Right ventricle myocardium inferior (tissue), 1 donor: ENCODE measurements around the gene GRID1. TPM values are rescaled to one million over a fixed set of nuclear protein-coding genes. Genes with fewer than 3 reads are reported as not detected.

Experiments used
- ATAC-seq: fragments of 200-7000 bp; cut with Tn5 transposase; one replicate; pipeline ENCODE4 v1.9.1; 2020; ENCODE audit warnings: mild to moderate bottlenecking, moderate library complexity
- DNase-seq: peaks from one replicate; pipeline ENCODE4 v3.0.0; 2021; ENCODE audit errors: missing footprints
- intact Hi-C: fragments of 100-400 bp; cut with DNase I; formaldehyde crosslinking; loops from one replicate; pipeline ENCODE4 v1.11.0; 2022
- total RNA-seq: library from RNA; stranded (reverse); fragmentation: NEBNext Ultra II Directional; extraction: Animal tissue kit (Norgen Biotek cat#: 25700); gene quantifications from one replicate; pipeline ENCODE4 v1.2.1, GENCODE V29; 2021
- donor health status: DM: no; HTN: yes; CAD: no; lungs with severe emphysema.

The GRID1 gene
- total RNA-seq, 1 donor from 2014 or later = 1.3 TPM

DNA sequence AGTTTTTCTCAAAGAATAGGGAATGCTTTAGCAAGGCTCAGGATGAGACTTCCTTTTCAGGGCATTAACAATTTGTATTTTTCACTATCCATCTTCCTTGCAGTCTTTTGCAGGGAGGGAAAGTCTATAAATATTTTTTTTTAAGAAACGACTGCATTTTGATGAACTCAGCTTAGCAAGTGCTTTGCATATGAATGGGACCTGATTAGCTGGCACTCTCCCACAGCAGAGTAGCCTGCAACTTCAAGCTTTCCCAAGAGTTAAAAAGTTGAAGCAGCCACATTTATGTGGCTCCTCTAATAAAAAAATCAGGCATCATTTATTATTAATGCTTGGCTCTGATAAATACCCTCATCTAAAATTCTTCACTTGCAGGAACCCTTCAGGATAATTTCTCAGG lies 134.0 kb downstream of the GRID1 start:
- DNase-seq (no peak), ATAC-seq (no peak)
- intact Hi-C loops = no loop called here

- no peak for DNase-seq
- no peak for ATAC-seq
- intact Hi-C loops = no loop called here
These were observed 134.6 kb downstream of the GRID1 start for GRCh38 chr10:86231796-86232560.

DNA sequence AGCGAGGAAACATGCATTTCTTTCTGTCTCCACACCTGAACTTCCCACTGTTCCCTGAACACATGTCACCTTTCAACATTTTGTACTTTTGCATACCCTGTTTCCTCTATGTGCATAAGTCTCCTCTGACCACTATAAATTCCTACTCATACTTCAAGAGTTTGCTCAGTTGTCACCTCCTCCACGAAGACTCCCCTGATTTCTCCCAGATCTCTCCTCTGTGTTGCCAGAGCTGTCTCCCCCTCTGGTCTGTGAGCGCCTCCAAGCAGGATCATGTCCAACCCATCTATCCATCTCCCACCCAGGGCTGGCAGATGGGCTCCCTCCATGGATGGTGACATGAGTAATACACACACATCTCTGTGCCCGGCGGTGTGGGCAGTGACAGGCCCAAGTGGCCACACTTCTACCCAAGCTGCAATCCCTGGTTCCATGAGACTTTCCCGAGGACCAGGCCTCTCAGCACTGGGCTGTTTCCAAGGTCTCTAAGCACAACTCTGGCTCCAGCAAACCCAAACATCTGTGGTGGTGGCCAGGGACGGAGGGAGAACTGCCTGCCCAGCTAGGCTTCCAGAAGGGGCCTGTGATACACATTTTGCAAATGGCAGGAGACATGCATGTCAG lies 135.9 kb downstream of the GRID1 start:
- DNase-seq = no peak
- intact Hi-C loops = no loop called here
- ATAC-seq = no peak

DNA sequence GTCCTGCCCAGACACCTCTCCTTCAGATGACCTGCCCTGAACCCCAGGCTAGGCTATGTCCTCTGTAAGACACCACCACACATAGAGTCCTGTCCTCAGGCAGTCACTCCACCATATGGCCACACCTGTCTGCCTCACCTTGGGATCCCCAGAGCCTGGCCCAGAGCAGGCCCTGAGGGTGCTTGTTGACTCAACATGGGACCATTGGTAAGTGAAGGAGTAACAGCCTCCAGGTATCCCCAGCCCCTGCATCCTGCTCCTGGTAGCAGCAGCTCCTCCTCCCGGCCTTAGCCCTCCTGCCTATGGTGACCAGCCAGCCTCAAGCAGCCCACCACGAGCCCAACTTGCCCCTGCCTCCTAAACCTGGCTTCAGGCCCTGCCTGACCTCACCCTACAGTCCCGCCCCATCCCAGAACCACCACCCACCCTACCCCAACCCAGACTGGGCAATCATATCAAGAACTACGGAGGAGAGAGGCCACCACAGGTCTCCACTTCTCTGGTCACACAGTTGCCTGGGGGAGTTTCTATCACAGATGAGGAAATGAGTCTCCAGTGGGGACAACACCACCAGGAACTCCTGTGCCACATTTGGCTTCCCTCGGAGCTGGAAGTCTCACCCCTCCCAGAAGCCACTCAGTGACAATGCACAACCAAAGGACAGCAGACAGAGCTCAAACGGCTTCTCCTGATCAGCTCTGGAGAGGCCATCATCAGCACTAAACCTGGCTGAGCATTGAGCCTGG lies 136.6 kb downstream of the GRID1 start:
- intact Hi-C loops = no loop called here
- DNase-seq = no peak
- ATAC-seq = no peak

GRCh38 chr10:86229376-86229775 lies 137.2 kb downstream of the GRID1 start:
- ATAC-seq = no peak
- no peak for DNase-seq
- intact Hi-C loops = no loop called here

- no peak for DNase-seq
- intact Hi-C loops = no loop called here
- no peak for ATAC-seq
These were observed 138.9 kb downstream of the GRID1 start for GRCh38 chr10:86227501-86228258.

DNA sequence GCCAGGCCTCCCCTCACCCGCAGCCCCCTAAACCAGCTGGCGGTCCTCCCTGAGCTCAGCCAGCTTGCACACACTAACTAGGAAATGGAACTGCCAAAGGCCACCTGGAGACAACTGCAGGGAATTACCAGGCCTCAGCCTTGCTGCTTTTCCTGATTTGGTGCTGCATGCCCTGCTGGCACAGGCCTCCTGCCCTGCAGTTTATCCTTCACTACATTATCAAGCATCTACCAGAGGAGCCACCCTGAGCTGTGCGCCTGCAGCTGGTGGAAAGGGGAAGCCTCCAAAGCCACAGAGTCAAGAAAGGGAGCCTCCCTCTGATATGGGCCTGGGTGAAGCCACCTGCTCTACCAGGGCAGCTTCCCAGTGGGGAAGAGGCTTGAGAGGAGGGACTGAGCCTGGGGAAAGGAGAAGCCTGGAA lies 139.8 kb downstream of the GRID1 start:
- intact Hi-C loops = no loop called here
- DNase-seq (no peak), ATAC-seq (no peak)

- intact Hi-C loops = no loop called here
- ATAC-seq (no peak), DNase-seq (no peak)
These were observed 140.6 kb downstream of the GRID1 start for GRCh38 chr10:86226016-86226415.

DNA sequence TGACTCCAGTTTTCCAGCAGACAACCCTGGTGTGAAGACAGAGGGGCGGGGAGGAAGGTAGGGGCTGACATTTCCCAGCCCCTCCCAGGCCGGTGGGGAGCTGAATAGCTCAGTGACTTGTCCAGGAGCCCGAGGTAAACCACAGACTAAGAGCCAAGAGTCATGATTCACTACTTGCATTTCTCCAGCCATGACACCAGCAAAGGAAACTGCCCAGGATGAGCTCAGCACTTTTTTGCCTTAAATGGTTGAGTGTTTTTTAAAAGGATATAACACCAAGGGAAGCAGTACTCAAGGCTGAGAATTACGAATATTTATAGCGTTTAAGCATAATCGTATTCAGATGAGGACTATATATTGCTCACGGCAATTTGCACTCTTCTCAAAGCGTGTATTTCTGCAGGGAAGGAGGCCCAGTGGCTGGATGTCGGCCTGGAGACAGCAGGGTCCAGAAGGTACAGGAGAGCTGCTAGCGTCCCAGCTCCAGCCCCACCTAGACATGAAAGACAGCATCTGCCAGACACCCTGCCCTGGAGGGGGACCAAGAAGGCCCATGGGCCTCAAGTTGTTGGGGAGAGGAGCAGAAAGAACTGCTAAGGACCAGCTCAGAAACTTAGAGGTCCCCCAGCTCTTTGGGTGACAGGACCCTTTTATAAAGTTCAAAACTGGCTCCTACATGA lies 141.4 kb downstream of the GRID1 start:
- ATAC-seq = no peak

DNA sequence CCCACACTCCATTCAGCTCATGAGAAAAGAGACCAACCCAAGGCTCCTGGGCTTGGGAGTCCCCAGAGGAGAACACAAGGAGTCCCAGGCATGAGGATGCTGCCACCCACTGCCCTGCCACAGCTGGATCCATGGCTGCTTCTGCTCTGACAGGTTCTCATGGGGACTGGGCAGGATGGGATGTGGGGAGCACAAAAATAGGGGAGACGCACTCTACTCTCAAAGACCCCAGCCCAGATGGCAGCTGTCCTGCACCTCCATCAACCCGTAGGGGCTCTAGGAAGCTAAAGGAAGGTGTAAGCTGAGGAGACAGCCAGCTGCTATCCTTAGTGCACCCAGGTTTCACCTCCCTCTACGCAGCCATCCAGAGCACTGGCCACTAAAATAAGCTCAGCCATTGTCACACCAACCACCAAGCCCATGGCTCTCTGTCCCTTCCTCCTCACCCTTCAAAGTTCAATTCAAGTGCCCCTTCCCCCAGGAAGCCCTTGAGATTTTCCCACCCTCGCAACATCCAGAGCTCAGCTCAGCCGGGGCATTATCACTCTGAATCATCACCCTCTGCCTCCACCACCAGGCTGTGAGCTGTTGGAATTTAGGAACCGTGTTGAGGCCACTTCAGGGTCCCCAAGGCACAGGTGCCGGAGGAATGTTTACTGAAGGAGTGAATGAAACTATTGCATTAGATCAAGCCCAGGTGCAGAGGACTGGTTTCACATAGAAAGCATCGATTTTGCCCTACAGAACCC lies 142.1 kb downstream of the GRID1 start:
- ATAC-seq (no peak), DNase-seq (no peak)
- intact Hi-C loops = no loop called here

More for the DNA sequence above, 141.4 kb downstream of the GRID1 start:
- DNase-seq = no peak
- intact Hi-C loops = no loop called here

GRCh38 chr10:86223256-86223655 lies 143.3 kb downstream of the GRID1 start:
- DNase-seq = no peak
- ATAC-seq = no peak
- intact Hi-C loops = no loop called here

DNA sequence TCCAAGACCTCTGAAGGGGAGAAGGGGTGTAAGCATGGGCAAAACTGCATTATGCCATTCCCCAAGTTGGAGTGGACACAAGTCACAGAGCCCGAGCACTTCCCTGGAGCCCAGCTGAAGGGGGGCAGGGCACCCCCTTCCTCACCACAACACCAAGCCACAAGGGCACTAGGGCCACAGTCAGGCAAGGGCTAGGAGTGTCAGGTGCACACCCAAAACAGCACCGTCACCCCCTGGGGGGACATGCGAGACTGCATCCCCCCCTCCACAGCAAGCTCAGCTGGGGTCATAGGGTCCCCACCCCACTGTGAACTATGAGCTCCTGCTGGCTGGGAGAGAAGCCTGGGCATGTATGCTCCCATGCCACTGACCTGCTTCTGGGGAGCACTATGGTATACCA lies 143.9 kb downstream of the GRID1 start:
- intact Hi-C loops = no loop called here
- DNase-seq = no peak
- no peak for ATAC-seq

DNA sequence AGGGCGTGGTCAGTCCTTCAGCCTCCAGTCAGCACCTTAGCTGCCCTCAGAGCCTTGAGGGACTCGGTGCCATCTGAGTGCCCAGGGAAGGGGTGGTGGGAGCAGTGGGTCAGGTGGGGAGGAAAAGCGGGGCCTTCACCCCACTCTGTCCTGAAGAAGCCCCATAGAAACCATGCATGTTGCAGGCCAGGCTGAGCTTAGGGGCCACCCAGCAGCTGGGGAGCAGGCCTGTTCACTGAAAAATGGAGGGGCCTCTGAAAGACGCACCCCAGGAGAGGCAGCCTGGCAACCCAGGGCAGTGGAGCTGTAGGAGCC lies 144.3 kb downstream of the GRID1 start:
- ATAC-seq = no peak
- intact Hi-C loops = no loop called here
- no peak for DNase-seq

- ATAC-seq (no peak), DNase-seq (no peak)
- intact Hi-C loops = no loop called here
These were observed 144.9 kb downstream of the GRID1 start for GRCh38 chr10:86221442-86222335.

DNA sequence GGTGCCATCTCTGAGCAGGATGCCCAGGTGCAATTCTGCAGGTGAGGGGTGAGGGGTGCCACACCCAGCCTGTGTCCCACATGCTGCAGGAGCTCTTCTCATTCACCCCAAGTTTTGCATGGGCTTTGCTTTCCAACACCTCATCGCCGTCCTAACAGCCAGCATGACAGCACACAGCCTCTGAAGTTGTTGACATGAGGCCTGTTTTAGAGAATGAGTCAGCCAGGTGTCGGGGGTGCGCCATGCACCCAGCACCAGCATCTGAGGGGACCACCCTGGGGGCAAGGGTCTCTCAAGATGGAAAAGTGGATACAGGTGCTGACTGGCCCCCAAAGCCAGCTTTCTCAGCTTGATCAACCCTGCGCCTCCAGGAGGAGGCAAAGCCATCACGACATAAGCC lies 146.0 kb downstream of the GRID1 start:
- ATAC-seq (no peak), DNase-seq (no peak)
- intact Hi-C loops = no loop called here

- ATAC-seq (no peak), DNase-seq (no peak)
- intact Hi-C loops = no loop called here
These were observed 147.3 kb downstream of the GRID1 start for GRCh38 chr10:86219271-86219670.

GRCh38 chr10:86218842-86219241 lies 147.8 kb downstream of the GRID1 start:
- no peak for ATAC-seq
- intact Hi-C loops = no loop called here
- no peak for DNase-seq
